MM.1S (cell line): Measurements from ENCODE around the gene DLG5.

ENCODE experiments used
- DNase-seq: peaks from one replicate; pipeline ENCODE4 v3.0.0-alpha.2; 2015
- H2AFZ ChIP-seq: fragments of 300-600 bp; sonication (generic); 2 replicates; pipeline ENCODE4 v1.6.0; 2016; ENCODE audit warnings: antibody characterized with exemption, low read length
- H3F3A ChIP-seq: fragments of 300-600 bp; sonication (generic); 2 replicates; pipeline ENCODE4 v1.6.1; 2016; ENCODE audit warnings: mild to moderate bottlenecking, antibody characterized with exemption, low read length, moderate library complexity, mixed read lengths; ENCODE audit not compliant: insufficient read depth
- H3K27ac ChIP-seq: fragments of 300-600 bp; sonication (generic); 2 replicates; pipeline ENCODE4 v1.5.1; 2016; ENCODE audit warnings: mild to moderate bottlenecking, low read length
- H3K27me3 ChIP-seq: fragments of 300-600 bp; sonication (generic); replicated peaks from 2 replicates; pipeline ENCODE4 v1.6.0; 2016; ENCODE audit warnings: low read length; ENCODE audit not compliant: insufficient read depth
- H3K36me3 ChIP-seq: fragments of 300-600 bp; sonication (generic); replicated peaks from 2 replicates; pipeline ENCODE4 v1.6.1; 2016; ENCODE audit warnings: mild to moderate bottlenecking, low read length, mixed read lengths; ENCODE audit not compliant: insufficient read depth
- H3K4me1 ChIP-seq: fragments of 300-600 bp; sonication (generic); 2 replicates; pipeline ENCODE4 v1.6.1; 2016; ENCODE audit warnings: low read length, mixed read lengths
- H3K4me2 ChIP-seq: fragments of 300-600 bp; sonication (generic); 2 replicates; pipeline ENCODE4 v1.6.0; 2016; ENCODE audit warnings: low read depth, low read length
- H3K4me3 ChIP-seq: fragments of 300-600 bp; sonication (generic); 2 replicates; pipeline ENCODE4 v1.5.1; 2016; ENCODE audit warnings: low read length, mixed read lengths
- H3K79me2 ChIP-seq: fragments of 300-600 bp; sonication (generic); 2 replicates; pipeline ENCODE4 v1.6.1; 2016; ENCODE audit warnings: mixed run types, low read length, mixed read lengths
- H3K9ac ChIP-seq: fragments of 300-600 bp; sonication (generic); 2 replicates; pipeline ENCODE4 v1.6.1; 2016; ENCODE audit warnings: low read length, mixed read lengths
- H3K9me2 ChIP-seq: fragments of 300-600 bp; sonication (generic); replicated peaks from 2 replicates; pipeline ENCODE4 v1.6.1; 2016; ENCODE audit warnings: mild to moderate bottlenecking, low read length, mixed read lengths; ENCODE audit not compliant: insufficient read depth
- H3K9me3 ChIP-seq: fragments of 300-600 bp; sonication (generic); replicated peaks from 2 replicates; pipeline ENCODE4 v1.6.1; 2016; ENCODE audit warnings: mild to moderate bottlenecking, low read length, mixed read lengths; ENCODE audit not compliant: insufficient read depth
- H4K20me1 ChIP-seq: fragments of 300-600 bp; sonication (generic); 2 replicates; pipeline ENCODE4 v1.6.1; 2016; ENCODE audit warnings: mild to moderate bottlenecking, low read length, moderate library complexity, mixed read lengths; ENCODE audit not compliant: insufficient read depth
- CTCF ChIP-seq: fragments of 300-600 bp; sonication (generic); IDR thresholded peaks from 2 replicates; pipeline ENCODE4 v1.5.1; 2016; ENCODE audit warnings: antibody characterized with exemption, low read length, mixed read lengths
- EZH2 ChIP-seq: fragments of 300-600 bp; sonication (generic); optimal IDR thresholded peaks from 2 replicates; pipeline ENCODE3; 2017; ENCODE audit warnings: low read depth, mild to moderate bottlenecking, antibody characterized with exemption, low read length, mixed read lengths
- EZH2phosphoT487 ChIP-seq: fragments of 300-600 bp; sonication (generic); IDR thresholded peaks from 2 replicates; pipeline ENCODE4 v1.6.1; 2018; ENCODE audit warnings: antibody characterized with exemption, low read length

DLG5 gene

GRCh38 chr10:77821036-77821435 lies 105.5 kb downstream of the DLG5 start:
- no peaks in the 10 kb centered on the region for H4K20me1 ChIP-seq
- no peaks in the 10 kb centered on the region for H3K79me2 ChIP-seq
- no peaks in the 10 kb centered on the region for H3K9me3 ChIP-seq
- no peaks in the 10 kb centered on the region for H3K36me3 ChIP-seq
- H3F3A ChIP-seq: no peaks in the 10 kb centered on the region
- no peaks in the 10 kb centered on the region for H3K9me2 ChIP-seq
- DNase-seq: no peak
- no peak overlapping the region for H3K4me2 ChIP-seq
- no peak overlapping the region for H3K9ac ChIP-seq
- H3K4me3 ChIP-seq: no peak overlapping the region
- no peak overlapping the region for H2AFZ ChIP-seq
- TF ChIP-seq EZH2phosphoT487 (no peak), EZH2 (no peak)
- H3K27ac ChIP-seq: no peak overlapping the region
- H3K27me3 ChIP-seq: no peaks in the 10 kb centered on the region
- H3K4me1 ChIP-seq: no peaks in the 10 kb centered on the region

GRCh38 chr10:77820349-77820748 lies 106.2 kb downstream of the DLG5 start:
- H3K36me3 ChIP-seq: no peaks in the 10 kb centered on the region
- no peak overlapping the region for H3K4me3 ChIP-seq
- no peaks in the 10 kb centered on the region for H3K27me3 ChIP-seq
- no peak overlapping the region for H3K27ac ChIP-seq
- H3K9me3 ChIP-seq: no peaks in the 10 kb centered on the region
- DNase-seq: no peak
- no peaks in the 10 kb centered on the region for H4K20me1 ChIP-seq
- no peak overlapping the region for H2AFZ ChIP-seq
- no peaks in the 10 kb centered on the region for H3K9me2 ChIP-seq
- H3K79me2 ChIP-seq: no peaks in the 10 kb centered on the region
- H3K4me1 ChIP-seq: no peaks in the 10 kb centered on the region
- no peak overlapping the region for H3K9ac ChIP-seq
- TF ChIP-seq EZH2: no peak
- no peak for TF ChIP-seq CTCF
- no peak for TF ChIP-seq EZH2phosphoT487
- H3K4me2 ChIP-seq: no peak overlapping the region
- H3F3A ChIP-seq: no peaks in the 10 kb centered on the region

- Histone ChIP-seq H3K4me1 (no peaks in the 10 kb centered on the region), H3K9me3 (no peaks in the 10 kb centered on the region), H3K9me2 (no peaks in the 10 kb centered on the region), H3K9ac (no peak overlapping the region), H3K27ac (no peak overlapping the region), H3F3A (no peaks in the 10 kb centered on the region), H3K27me3 (no peaks in the 10 kb centered on the region), H3K4me3 (no peak overlapping the region), H4K20me1 (no peaks in the 10 kb centered on the region), H2AFZ (no peak overlapping the region), H3K36me3 (no peaks in the 10 kb centered on the region), H3K79me2 (no peaks in the 10 kb centered on the region), H3K4me2 (no peak overlapping the region)
- TF ChIP-seq EZH2phosphoT487: no peak
- no peak for TF ChIP-seq CTCF
- no peak for TF ChIP-seq EZH2
- no peak for DNase-seq
These were observed 107.1 kb downstream of the DLG5 start for GRCh38 chr10:77819210-77820112.

- TF ChIP-seq CTCF (no peak), EZH2 (no peak), EZH2phosphoT487 (no peak)
These were observed 108.2 kb downstream of the DLG5 start for GRCh38 chr10:77818378-77818777.

More at GRCh38 chr10:77818378-77818777, 108.2 kb downstream of the DLG5 start:
- no peaks in the 10 kb centered on the region for H3F3A ChIP-seq
- H3K4me1 ChIP-seq: no peaks in the 10 kb centered on the region
- no peak for DNase-seq
- H3K4me3 ChIP-seq: no peak overlapping the region
- H3K79me2 ChIP-seq: no peaks in the 10 kb centered on the region
- no peak overlapping the region for H3K4me2 ChIP-seq
- no peaks in the 10 kb centered on the region for H4K20me1 ChIP-seq
- H3K9me3 ChIP-seq: no peaks in the 10 kb centered on the region
- no peak overlapping the region for H3K9ac ChIP-seq
- H3K27me3 ChIP-seq: no peaks in the 10 kb centered on the region
- H2AFZ ChIP-seq: no peak overlapping the region
- no peaks in the 10 kb centered on the region for H3K9me2 ChIP-seq
- no peaks in the 10 kb centered on the region for H3K36me3 ChIP-seq
- H3K27ac ChIP-seq: no peak overlapping the region
